HCT116 (cell line): ENCODE measurements around the gene ACD. TPM values are rescaled to one million over a fixed set of nuclear protein-coding genes. Genes with fewer than 3 reads are reported as not detected.

Experiments used
- ATAC-seq: fragments of 200-7000 bp; cut with Tn5 transposase; 2 replicates; pipeline ENCODE4 v1.9.1; 2020; ENCODE audit warnings: mild to moderate bottlenecking, moderate library complexity
- BruUV-seq: library from RNA; stranded (reverse); fragments of 400-500 nt; replicated peaks from 2 replicates; lab custom pipeline; 2021; lab: Mats Ljungman, UMichigan
- CTCF ChIA-PET: fragments of 300-600 bp; sonication (Branson Sonifier 250); formaldehyde crosslinking; loops from one replicate; lab custom pipeline; 2021; ENCODE audit warnings: antibody characterized with exemption; lab: Charles Lee
- POLR2A ChIA-PET: fragments of 300-600, 350-600 bp; sonication (Branson Sonifier 250); formaldehyde crosslinking; loops from one replicate; lab custom pipeline; 2021; ENCODE audit warnings: antibody characterized with exemption; lab: Charles Lee
- RAD21 ChIA-PET, 2 experiments: fragments of 300-600 bp; sonication (Branson Sonifier 250); formaldehyde crosslinking; loops; one replicate each; lab custom pipeline; 2023; ENCODE audit warnings: low total read pairs in 2 of 2; ENCODE audit not compliant: uncharacterized antibody in 2 of 2, unreplicated experiment in 2 of 2, low non-redundant PET in 1 of 2; lab: Charles Lee
- DNase-seq: peaks from one replicate; pipeline ENCODE4 v3.0.0-alpha.2; 2010; ENCODE audit warnings: low read depth, low spot score
- H2AFZ ChIP-seq: fragments of 200-600 bp; shearing (Covaris generic), sonication (generic); 2 replicates; pipeline ENCODE4 v1.6.1; 2017; ENCODE audit warnings: low read depth, mixed run types, mixed read lengths, antibody characterized with exemption, low read length; ENCODE audit not compliant: poor library complexity, severe bottlenecking
- H3K27ac ChIP-seq: 2 replicates; pipeline ENCODE4 v1.5.1; 2012; ENCODE audit warnings: low read depth, low read length
- H3K27me3 ChIP-seq: fragments of 200-600 bp; sonication (generic); 2 replicates; pipeline ENCODE4 v1.6.1; 2016; ENCODE audit warnings: mixed run types, low read length, mixed read lengths; ENCODE audit not compliant: insufficient read depth
- H3K36me3 ChIP-seq, 2 experiments: fragments of 200-500 bp in 1 of 2; fragments of 200-600 bp in 1 of 2; sonication (Bioruptor generic) in 1 of 2; sonication (generic) in 1 of 2; 2 replicates each; pipeline versions ENCODE4 v1.5.1 to v1.6.1; 2014 to 2016; ENCODE audit warnings: low read length in 2 of 2, inconsistent platforms in 1 of 2, mixed read lengths in 1 of 2, mixed run types in 1 of 2; ENCODE audit not compliant: insufficient read depth in 2 of 2, control insufficient read depth in 1 of 2
- H3K4me1 ChIP-seq, 2 experiments: fragments of 200-600 bp in 1 of 2; sonication (generic) in 1 of 2; 2 replicates each; pipeline versions ENCODE4 v1.5.1 to v1.6.1; 2012 to 2017; ENCODE audit warnings: low read length in 2 of 2, inconsistent platforms in 1 of 2, mild to moderate bottlenecking in 1 of 2, mixed read lengths in 1 of 2, mixed run types in 1 of 2, moderate library complexity in 1 of 2; ENCODE audit not compliant: insufficient read depth in 2 of 2, control insufficient read depth in 1 of 2
- H3K4me2 ChIP-seq: fragments of 200-600 bp; sonication (generic); 2 replicates; pipeline ENCODE4 v1.6.1; 2017; ENCODE audit warnings: mixed run types, low read length, mixed read lengths
- H3K4me3 ChIP-seq, 2 experiments: fragments of 200-600 bp in 1 of 2; sonication (generic) in 1 of 2; replicated peaks in 1 of 2; 2 replicates each; pipeline ENCODE4 v1.5.1; 2011 to 2016; ENCODE audit warnings: low read length in 2 of 2, control low read depth in 1 of 2, low read depth in 1 of 2, mild to moderate bottlenecking in 1 of 2, mixed read lengths in 1 of 2, mixed run types in 1 of 2
- H3K79me2 ChIP-seq: fragments of 200-600 bp; sonication (generic); 2 replicates; pipeline ENCODE4 v1.6.1; 2017; ENCODE audit warnings: mild to moderate bottlenecking, mixed run types, low read length, moderate library complexity, mixed read lengths; ENCODE audit not compliant: insufficient read depth
- H3K9ac ChIP-seq: fragments of 200-600 bp; sonication (generic); 2 replicates; pipeline ENCODE4 v1.6.1; 2016; ENCODE audit warnings: low read length, mixed read lengths
- H3K9me2 ChIP-seq: fragments of 200-600 bp; sonication (generic), shearing (Covaris generic); 2 replicates; pipeline ENCODE4 v1.6.1; 2017; ENCODE audit warnings: mixed run types, mild to moderate bottlenecking, moderate library complexity; ENCODE audit not compliant: insufficient read depth
- H3K9me3 ChIP-seq, 2 experiments: fragments of 200-500 bp in 1 of 2; fragments of 200-600 bp in 1 of 2; sonication (Bioruptor generic) in 1 of 2; sonication (generic) in 1 of 2; 2 replicates each; pipeline ENCODE4 v1.6.1; 2014 to 2017; ENCODE audit warnings: low read length in 2 of 2, mixed read lengths in 2 of 2, inconsistent platforms in 1 of 2, low read depth in 1 of 2, mild to moderate bottlenecking in 1 of 2, mixed run types in 1 of 2, moderate library complexity in 1 of 2; ENCODE audit not compliant: control insufficient read depth in 1 of 2, insufficient read depth in 1 of 2
- H4K20me1 ChIP-seq: fragments of 200-600 bp; sonication (generic), shearing (Covaris generic); 2 replicates; pipeline ENCODE4 v1.6.1; 2017; ENCODE audit warnings: mixed run types, mild to moderate bottlenecking, moderate library complexity; ENCODE audit not compliant: insufficient read depth
- CBX3 ChIP-seq: IDR thresholded peaks from 2 replicates; pipeline ENCODE4 v1.6.1; 2012; ENCODE audit warnings: low read depth
- CEBPB ChIP-seq: IDR thresholded peaks from 2 replicates; pipeline ENCODE4 v1.6.1; 2012; ENCODE audit warnings: low read depth
- ELF1 ChIP-seq: IDR thresholded peaks from 2 replicates; pipeline ENCODE4 v1.6.1; 2012; ENCODE audit warnings: low read depth, borderline replicate concordance
- FOSL1 ChIP-seq: IDR thresholded peaks from 2 replicates; pipeline ENCODE4 v1.6.1; 2012; ENCODE audit warnings: low read depth
- JUND ChIP-seq: IDR thresholded peaks from 2 replicates; pipeline ENCODE4 v1.6.1; 2012
- POLR2A ChIP-seq: IDR thresholded peaks from 2 replicates; pipeline ENCODE4 v1.7.0; 2011; ENCODE audit warnings: borderline replicate concordance; ENCODE audit not compliant: insufficient read depth, insufficient read length; ENCODE audit errors: extremely low read depth
- SP1 ChIP-seq: IDR thresholded peaks from 2 replicates; pipeline ENCODE4 v1.6.1; 2012; ENCODE audit warnings: low read depth
- YY1 ChIP-seq: IDR thresholded peaks from 2 replicates; pipeline ENCODE4 v1.6.1; 2011; ENCODE audit warnings: low read length, low read depth, moderate library complexity, mild to moderate bottlenecking; ENCODE audit not compliant: insufficient replicate concordance; ENCODE audit errors: extremely low read depth
- intact Hi-C: fragments of 100-400 bp; cut with micrococcal nuclease; formaldehyde crosslinking; loops from 2 replicates; pipeline ENCODE4 v1.10.0; 2022
- total RNA-seq: library from RNA; stranded (reverse); gene quantifications from one replicate; pipeline ENCODE4 v1.2.1, GENCODE V29; 2021; ENCODE audit not compliant: unreplicated experiment
- TF ChIP-seq, protein P1 (sequence below): IDR thresholded peaks from 2 replicates; pipeline ENCODE4 v1.6.1; 2011; ENCODE audit warnings: mild to moderate bottlenecking, low read length, moderate library complexity; ENCODE audit not compliant: insufficient replicate concordance; ENCODE audit errors: extremely low read depth

The ACD gene
- total RNA-seq, 1 experiment from 2014 or later: 53.8 TPM

DNA sequence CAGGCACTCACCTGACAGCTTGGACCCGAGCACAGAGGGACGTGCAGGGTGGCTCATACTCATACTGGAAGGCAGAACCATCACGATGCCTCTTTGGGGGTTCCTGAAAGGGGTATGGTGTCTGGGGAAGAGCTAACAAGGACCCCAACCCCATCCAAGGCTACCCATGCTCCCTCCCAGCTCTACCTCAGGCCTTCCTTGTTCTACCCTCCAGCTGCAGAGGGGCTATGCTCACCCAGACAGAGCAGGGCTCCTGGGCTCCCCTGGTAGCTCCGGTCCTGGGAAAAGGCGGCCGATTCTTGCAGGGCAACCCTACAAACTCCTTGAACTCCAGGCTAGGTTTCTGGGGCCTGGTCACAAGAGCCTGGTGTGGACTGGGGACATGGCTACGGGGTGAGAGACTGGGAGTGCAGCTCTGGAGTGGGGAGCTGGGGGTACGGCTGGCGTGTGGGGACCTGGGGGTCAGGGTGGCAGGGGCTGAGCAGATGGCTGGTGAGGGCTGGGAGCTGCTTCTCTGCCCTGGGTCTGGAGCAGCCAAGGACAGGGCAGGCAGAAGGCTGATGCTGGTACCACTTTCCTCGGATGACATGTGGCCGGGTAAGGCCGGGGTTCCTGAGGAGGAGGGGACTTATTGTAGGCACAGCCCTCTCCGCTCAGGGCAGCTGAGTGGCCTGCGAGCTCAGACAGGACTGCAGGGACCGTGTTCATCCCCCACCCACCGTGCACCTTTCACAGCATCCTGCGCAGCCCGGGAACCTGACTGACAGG is 2.1 kb downstream of the ACD start:
- no peak overlapping the region for H2AFZ ChIP-seq
- H3K4me2 ChIP-seq: no peak overlapping the region
- H3K4me3 ChIP-seq: no peak overlapping the region
- peaks cover 3 to 25% of the 10 kb centered on the region in 2 experiments; a peak in 3 of 4 replicates for H3K4me1 ChIP-seq
- TF ChIP-seq YY1 (no peak), CBX3 (no peak), ELF1 (no peak), SP1 (no peak), FOSL1 (no peak), POLR2A (no peak), JUND (no peak), CEBPB (no peak)
- TF ChIP-seq, protein P1, sequence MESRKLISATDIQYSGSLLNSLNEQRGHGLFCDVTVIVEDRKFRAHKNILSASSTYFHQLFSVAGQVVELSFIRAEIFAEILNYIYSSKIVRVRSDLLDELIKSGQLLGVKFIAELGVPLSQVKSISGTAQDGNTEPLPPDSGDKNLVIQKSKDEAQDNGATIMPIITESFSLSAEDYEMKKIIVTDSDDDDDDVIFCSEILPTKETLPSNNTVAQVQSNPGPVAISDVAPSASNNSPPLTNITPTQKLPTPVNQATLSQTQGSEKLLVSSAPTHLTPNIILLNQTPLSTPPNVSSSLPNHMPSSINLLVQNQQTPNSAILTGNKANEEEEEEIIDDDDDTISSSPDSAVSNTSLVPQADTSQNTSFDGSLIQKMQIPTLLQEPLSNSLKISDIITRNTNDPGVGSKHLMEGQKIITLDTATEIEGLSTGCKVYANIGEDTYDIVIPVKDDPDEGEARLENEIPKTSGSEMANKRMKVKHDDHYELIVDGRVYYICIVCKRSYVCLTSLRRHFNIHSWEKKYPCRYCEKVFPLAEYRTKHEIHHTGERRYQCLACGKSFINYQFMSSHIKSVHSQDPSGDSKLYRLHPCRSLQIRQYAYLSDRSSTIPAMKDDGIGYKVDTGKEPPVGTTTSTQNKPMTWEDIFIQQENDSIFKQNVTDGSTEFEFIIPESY: no peak
- no TSS peak for BruUV-seq
- peaks cover 21% of the 10 kb centered on the region; the same call in 1 of the 2 replicates for H3K79me2 ChIP-seq
- no peak overlapping the region for H3K27ac ChIP-seq
- H3K27me3 ChIP-seq: no peaks in the 10 kb centered on the region
- RAD21 ChIA-PET: no interaction called here
- DNase-seq: no peak
- H3K9me3 ChIP-seq: no peaks in the 10 kb centered on the region
- H3K9me2 ChIP-seq: no peaks in the 10 kb centered on the region
- CTCF ChIA-PET: interaction anchor here (1.7 kb wide), 1 partner anchor 137 kb away, joined by 6 read pairs; no protein-coding TSS in a partner anchor
- intact Hi-C loops: no loop called here
- H3K9ac ChIP-seq: no peak overlapping the region
- peaks cover 0 to 6% of the 10 kb centered on the region in 2 experiments; a peak in 1 of 4 replicates for H3K36me3 ChIP-seq
- H4K20me1 ChIP-seq: no peaks in the 10 kb centered on the region
- POLR2A ChIA-PET: no interaction called here
- no peak for ATAC-seq
